CD4-positive, alpha-beta T cell treated with Interferon gamma for 1 hour (primary cell): ENCODE measurements around the gene FBXL13.
"Not testable (repeated sequence)": the region's sequence is repeated elsewhere in the genome, so short reads cannot be mapped to it uniquely, and the experiment has no call there.

Experiments
- DNase-seq: peaks from one replicate; pipeline ENCODE4 v3.0.0-alpha.2; 2020

Gene FBXL13

GRCh38 chr7:103078226-103078625 lies 3.6 kb upstream of the FBXL13 start:
- DNase-seq = not testable (repeated sequence)

GRCh38 chr7:103077318-103077717 lies 2.7 kb upstream of the FBXL13 start:
- DNase-seq = no peak

DNA sequence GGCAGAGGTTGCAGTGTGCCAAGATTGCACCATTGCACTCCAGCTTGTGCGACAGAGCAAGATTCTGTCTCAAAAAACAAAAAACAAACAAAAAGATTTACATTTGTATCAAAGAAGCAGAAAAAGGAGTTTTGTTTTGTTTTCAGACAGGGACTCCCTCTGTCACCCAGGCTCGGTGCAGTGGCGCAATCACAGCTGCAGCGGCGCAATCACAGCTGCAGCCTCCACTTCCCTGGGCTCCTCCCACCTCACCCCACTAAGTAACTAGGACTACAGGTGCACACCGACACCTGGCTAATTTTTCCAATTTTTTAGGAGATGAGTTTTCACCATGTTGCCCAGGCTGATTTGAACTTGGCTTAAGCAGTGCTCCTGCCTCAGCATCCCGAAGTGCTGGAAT lies 2.2 kb upstream of the FBXL13 start:
- DNase-seq = no peak

GRCh38 chr7:103075337-103075918 lies 832 bp upstream of the FBXL13 start:
- peak; percentile 65 for DNase-seq

- DNase-seq = no peak
These were observed 542 bp downstream of the FBXL13 start for GRCh38 chr7:103073989-103074518.

GRCh38 chr7:103071000-103071399 lies 3.6 kb downstream of the FBXL13 start:
- no peak for DNase-seq

- no peak for DNase-seq
These were observed 5.9 kb downstream of the FBXL13 start for GRCh38 chr7:103068414-103069403.

GRCh38 chr7:103065667-103066066 lies 8.9 kb downstream of the FBXL13 start:
- peak; percentile 23 for DNase-seq

GRCh38 chr7:103063895-103064294 lies 10.7 kb downstream of the FBXL13 start:
- no peak for DNase-seq

- DNase-seq = no peak
These were observed 15.1 kb downstream of the FBXL13 start for GRCh38 chr7:103059471-103059870.

DNA sequence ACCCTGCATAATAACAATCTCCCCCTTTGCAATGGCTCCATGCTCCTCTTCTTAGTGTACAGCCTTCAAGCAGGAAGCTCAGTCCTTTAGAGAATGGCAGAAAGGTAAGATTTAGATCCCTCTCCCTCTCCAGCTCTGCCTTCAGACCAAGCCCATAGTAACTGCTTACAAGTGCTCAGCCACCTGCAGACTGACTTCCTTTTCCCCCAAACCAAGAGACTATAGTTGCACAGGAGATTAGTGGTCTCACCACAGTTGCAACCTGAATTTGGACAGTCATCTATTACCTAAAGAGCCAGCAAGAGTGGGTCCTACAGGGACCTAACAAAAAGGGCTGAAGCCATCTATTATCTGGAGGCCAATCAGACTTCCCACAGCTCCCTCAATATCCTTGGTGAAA lies 16.5 kb downstream of the FBXL13 start:
- no peak for DNase-seq

- DNase-seq = not testable (repeated sequence)
These were observed 18.6 kb downstream of the FBXL13 start for GRCh38 chr7:103056006-103056405.

GRCh38 chr7:103051519-103051918 lies 23.1 kb downstream of the FBXL13 start:
- no peak for DNase-seq

- DNase-seq = no peak
These were observed 25.8 kb downstream of the FBXL13 start for GRCh38 chr7:103048833-103049232.

- not testable (repeated sequence) for DNase-seq
These were observed 32.8 kb downstream of the FBXL13 start for GRCh38 chr7:103041815-103042214.

GRCh38 chr7:103037823-103038739 lies 36.5 kb downstream of the FBXL13 start:
- DNase-seq = not testable (repeated sequence)

DNA sequence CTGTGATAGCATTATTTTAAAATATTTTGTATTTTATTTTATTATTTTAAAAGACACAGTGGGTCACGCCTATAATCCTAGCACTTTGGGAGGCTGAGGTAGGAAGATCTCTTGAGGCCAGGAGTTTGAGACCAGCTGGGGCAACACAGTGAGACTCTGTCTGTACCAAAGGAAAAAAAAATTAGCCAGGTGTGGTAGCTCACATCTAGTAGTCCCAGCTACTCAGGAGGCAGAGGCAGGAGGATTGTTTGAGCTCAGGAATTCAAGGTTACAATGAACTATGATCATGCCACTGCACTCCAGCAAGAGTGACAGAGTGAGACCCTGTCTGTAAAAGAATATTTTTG lies 37.1 kb downstream of the FBXL13 start:
- DNase-seq = no peak

DNA sequence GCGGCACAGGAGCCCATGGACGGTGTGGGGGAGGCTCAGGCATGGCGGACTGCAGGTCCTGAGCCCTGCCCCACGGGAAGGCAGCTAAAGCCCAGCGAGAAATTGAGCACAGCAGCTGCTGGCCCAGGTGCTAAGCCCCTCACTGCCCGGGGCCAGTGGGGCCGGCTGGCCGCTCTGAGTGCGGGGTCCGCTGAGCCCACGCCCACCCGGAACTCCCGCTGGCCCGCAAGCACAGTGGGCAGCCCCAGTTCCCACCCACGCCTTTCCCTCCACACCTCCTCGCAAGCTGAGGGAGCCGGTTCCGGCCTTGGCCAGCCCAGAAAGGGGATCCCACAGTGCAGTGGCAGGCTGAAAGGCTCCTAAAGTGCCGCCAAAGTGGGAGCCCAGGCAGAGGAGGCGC lies 40.3 kb downstream of the FBXL13 start:
- DNase-seq = not testable (repeated sequence)

- DNase-seq = no peak
These were observed 42.8 kb downstream of the FBXL13 start for GRCh38 chr7:103031781-103032180.

DNA sequence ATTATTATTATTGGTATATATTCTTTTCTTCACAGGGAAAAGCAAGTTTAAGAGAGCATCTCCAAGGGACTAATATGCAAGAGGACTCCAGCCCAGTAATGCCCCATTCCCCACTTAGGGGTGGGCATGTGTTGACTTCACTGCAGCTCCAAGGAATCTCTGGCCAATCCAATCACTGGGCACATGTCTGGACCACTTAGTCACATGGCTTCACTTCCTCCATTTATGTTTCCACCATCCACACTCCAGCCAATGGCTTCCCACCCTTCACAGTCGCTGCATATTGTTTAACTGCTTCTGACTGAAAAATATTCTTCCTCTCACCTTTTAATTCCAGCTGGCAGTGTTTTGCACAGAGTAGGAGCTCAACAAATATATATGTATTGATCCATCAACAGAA lies 43.6 kb downstream of the FBXL13 start:
- DNase-seq = no peak

DNA sequence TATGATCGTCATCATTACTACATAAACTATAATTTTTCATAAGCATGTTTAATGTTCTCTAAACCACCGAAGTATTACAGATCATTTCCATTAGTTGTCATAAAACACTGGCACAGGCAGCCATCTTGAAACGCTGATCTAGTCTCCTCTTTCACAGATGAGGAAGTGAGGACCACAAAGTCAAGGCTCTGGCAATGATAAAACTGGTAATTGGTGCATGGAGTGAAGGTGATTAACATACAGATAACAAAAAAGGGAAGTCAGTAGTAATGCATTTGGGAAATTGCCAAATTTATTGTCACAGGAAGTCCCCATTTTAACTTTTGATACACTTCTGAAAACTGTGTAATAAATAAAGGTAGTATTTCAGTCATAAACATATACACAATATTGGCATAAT lies 49.3 kb downstream of the FBXL13 start:
- DNase-seq = no peak

- DNase-seq = not testable (repeated sequence)
These were observed 51.0 kb downstream of the FBXL13 start for GRCh38 chr7:103023578-103023977.

DNA sequence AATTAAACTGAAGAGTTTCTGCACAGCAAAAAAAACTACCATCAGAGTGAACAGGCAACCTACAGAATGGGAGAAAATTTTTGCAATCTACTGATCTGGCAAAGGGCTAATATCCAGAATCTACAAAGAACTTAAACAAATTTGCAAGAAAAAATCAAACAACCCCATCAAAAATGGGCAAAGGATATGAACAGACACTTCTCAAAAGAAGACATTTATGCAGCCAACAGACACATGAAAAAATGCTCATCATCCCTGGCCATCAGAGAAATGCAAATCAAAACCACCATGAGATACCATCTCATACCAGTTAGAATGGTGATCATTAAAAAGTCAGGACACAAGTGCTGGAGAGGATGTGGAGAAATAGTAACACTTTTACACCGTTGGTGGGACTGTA lies 53.1 kb downstream of the FBXL13 start:
- not testable (repeated sequence) for DNase-seq
